Heart left ventricle (tissue), 13 donors: Measurements from ENCODE around the gene ASTN2.

Source experiments
- POLR2A ChIP-seq, 2 donors: fragments of 450-650 bp; IDR thresholded peaks; one replicate each; pipeline ENCODE4 v1.6.1; 2017; ENCODE audit warnings: antibody characterized with exemption in 2 of 2, mild to moderate bottlenecking in 2 of 2, moderate library complexity in 2 of 2
- TF ChIP-seq, protein P1 (sequence below), 12 donors: fragments of 200-600 bp; sonication (generic) in 4 of 12; IDR thresholded peaks; one replicate each; pipeline versions ENCODE4 v1.5.0 to v1.8.0; 2018 to 2022; ENCODE audit warnings: antibody characterized with exemption in 12 of 12, mild to moderate bottlenecking in 5 of 12
- donor health status: ischemic (EF 13 %, LVEDD 7.1; RV severe dilation, severe dysfunction).
- donor health status: DM: no; HTN: yes; CAD: no.
- donor health status: DM: no; HTN: no; CAD: no.
- donor health status: ischemic (EF 25% LVEDD 6.9; RV normal size, moderate dysfunction).
- donor health status: ischemic (EF 25% LVEDD 5.7; RV mildly dilated, moderate dysfunction).
- donor health status: ischemic (EF 35%, LVEDD 5.7; RV mildly dilated, moderate dysfunction).
- donor health status: nonischemic (EF 11% LVEDD 7.7; RV severe dilation, severe dysfunction).
- donor health status: DM: yes; HTN: yes; CAD: no.
- donor health status: PGD.
- donor health status: ischemic (EF 29% LVEDD 5.4; RV normal size, mild dysfunction).
- donor health status: nonischemic (EF 23%, LVEDD 6.1; RV moderate dilation, normal function).

DNA sequence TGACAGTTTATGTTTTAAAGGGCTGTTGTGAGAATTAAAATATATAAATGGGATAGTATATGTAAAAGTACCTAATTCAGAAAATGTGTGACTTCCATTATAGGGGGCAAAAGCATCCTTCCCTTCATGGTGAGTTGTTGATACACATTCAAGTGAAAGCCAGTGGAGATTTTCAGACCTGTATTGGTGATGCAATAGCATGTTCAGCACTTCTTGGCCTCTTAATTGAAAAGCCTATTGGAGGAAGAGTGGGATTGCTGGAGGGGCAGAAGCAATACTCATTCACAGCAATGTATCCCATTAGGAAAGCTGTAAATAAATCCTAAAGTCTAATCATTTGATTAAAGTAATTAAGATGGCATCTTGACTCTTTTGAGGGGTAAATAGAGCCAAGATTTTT is 710.4 kb downstream of the ASTN2 start:
- TF ChIP-seq POLR2A (IDR thresholded peaks at IDR 0.05): no peak
- TF ChIP-seq, protein P1, sequence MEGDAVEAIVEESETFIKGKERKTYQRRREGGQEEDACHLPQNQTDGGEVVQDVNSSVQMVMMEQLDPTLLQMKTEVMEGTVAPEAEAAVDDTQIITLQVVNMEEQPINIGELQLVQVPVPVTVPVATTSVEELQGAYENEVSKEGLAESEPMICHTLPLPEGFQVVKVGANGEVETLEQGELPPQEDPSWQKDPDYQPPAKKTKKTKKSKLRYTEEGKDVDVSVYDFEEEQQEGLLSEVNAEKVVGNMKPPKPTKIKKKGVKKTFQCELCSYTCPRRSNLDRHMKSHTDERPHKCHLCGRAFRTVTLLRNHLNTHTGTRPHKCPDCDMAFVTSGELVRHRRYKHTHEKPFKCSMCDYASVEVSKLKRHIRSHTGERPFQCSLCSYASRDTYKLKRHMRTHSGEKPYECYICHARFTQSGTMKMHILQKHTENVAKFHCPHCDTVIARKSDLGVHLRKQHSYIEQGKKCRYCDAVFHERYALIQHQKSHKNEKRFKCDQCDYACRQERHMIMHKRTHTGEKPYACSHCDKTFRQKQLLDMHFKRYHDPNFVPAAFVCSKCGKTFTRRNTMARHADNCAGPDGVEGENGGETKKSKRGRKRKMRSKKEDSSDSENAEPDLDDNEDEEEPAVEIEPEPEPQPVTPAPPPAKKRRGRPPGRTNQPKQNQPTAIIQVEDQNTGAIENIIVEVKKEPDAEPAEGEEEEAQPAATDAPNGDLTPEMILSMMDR (IDR thresholded peaks at IDR 0.05): no peak
